Liver (tissue), 3 donors: ENCODE measurements around the gene LRRK1.

Experiments
- ATF3 ChIP-seq: IDR thresholded peaks from 2 replicates; pipeline ENCODE4 v1.6.1; 2016; ENCODE audit warnings: antibody characterized with exemption
- CTCF ChIP-seq: fragments of 150-350 bp; IDR thresholded peaks from 2 replicates; pipeline ENCODE4 v1.5.1; 2017; ENCODE audit warnings: improper control_type of control experiment, low read depth, low read length; ENCODE audit not compliant: missing input control
- GABPA ChIP-seq, 2 donors: IDR thresholded peaks in 1 of 2; conservative IDR thresholded peaks in 1 of 2; 2 replicates each; pipeline ENCODE4 v1.6.1; 2016; ENCODE audit warnings: antibody characterized with exemption in 2 of 2, mild to moderate bottlenecking in 1 of 2, moderate library complexity in 1 of 2
- JUND ChIP-seq, 2 donors: IDR thresholded peaks; 2 replicates each; pipeline ENCODE4 v1.6.1; 2016; ENCODE audit warnings: antibody characterized with exemption in 2 of 2
- NR2F2 ChIP-seq: IDR thresholded peaks from 2 replicates; pipeline ENCODE4 v1.6.1; 2016; ENCODE audit warnings: antibody characterized with exemption
- RAD21 ChIP-seq, 2 donors: IDR thresholded peaks; 2 replicates each; pipeline ENCODE4 v1.6.1; 2016; ENCODE audit warnings: antibody characterized with exemption in 2 of 2, mild to moderate bottlenecking in 2 of 2
- RXRA ChIP-seq, 2 donors: IDR thresholded peaks; 2 replicates each; pipeline ENCODE4 v1.6.1; 2017 to 2018; ENCODE audit warnings: antibody characterized with exemption in 2 of 2, mild to moderate bottlenecking in 1 of 2
- SP1 ChIP-seq: IDR thresholded peaks from 2 replicates; pipeline ENCODE4 v1.6.1; 2018; ENCODE audit warnings: antibody characterized with exemption, mild to moderate bottlenecking
- TAF1 ChIP-seq: conservative IDR thresholded peaks from 2 replicates; pipeline ENCODE4 v1.6.1; 2016; ENCODE audit warnings: antibody characterized with exemption, mild to moderate bottlenecking
- YY1 ChIP-seq: IDR thresholded peaks from 2 replicates; pipeline ENCODE4 v1.6.1; 2016; ENCODE audit warnings: antibody characterized with exemption, mild to moderate bottlenecking
- ZBTB33 ChIP-seq: IDR thresholded peaks from 2 replicates; pipeline ENCODE4 v1.6.1; 2016; ENCODE audit warnings: antibody characterized with exemption
- TF ChIP-seq, protein P1 (sequence below): IDR thresholded peaks from 2 replicates; pipeline ENCODE4 v1.6.1; 2016; ENCODE audit warnings: antibody characterized with exemption, mild to moderate bottlenecking
- donor health status: healthy.
- donor health status: healthy.

- TF ChIP-seq SP1 (no peak), RAD21 (IDR thresholded peaks at IDR 0.05) (no peak), CTCF (no peak), TAF1 (no peak), RXRA (IDR thresholded peaks at IDR 0.05) (no peak), ATF3 (no peak), NR2F2 (no peak), YY1 (no peak), JUND (IDR thresholded peaks at IDR 0.05) (no peak), GABPA (IDR thresholded peaks at IDR 0.05 in 1 of 2, conservative IDR thresholded peaks at IDR 0.05 in 1 of 2) (no peak), ZBTB33 (no peak)
- TF ChIP-seq, protein P1, sequence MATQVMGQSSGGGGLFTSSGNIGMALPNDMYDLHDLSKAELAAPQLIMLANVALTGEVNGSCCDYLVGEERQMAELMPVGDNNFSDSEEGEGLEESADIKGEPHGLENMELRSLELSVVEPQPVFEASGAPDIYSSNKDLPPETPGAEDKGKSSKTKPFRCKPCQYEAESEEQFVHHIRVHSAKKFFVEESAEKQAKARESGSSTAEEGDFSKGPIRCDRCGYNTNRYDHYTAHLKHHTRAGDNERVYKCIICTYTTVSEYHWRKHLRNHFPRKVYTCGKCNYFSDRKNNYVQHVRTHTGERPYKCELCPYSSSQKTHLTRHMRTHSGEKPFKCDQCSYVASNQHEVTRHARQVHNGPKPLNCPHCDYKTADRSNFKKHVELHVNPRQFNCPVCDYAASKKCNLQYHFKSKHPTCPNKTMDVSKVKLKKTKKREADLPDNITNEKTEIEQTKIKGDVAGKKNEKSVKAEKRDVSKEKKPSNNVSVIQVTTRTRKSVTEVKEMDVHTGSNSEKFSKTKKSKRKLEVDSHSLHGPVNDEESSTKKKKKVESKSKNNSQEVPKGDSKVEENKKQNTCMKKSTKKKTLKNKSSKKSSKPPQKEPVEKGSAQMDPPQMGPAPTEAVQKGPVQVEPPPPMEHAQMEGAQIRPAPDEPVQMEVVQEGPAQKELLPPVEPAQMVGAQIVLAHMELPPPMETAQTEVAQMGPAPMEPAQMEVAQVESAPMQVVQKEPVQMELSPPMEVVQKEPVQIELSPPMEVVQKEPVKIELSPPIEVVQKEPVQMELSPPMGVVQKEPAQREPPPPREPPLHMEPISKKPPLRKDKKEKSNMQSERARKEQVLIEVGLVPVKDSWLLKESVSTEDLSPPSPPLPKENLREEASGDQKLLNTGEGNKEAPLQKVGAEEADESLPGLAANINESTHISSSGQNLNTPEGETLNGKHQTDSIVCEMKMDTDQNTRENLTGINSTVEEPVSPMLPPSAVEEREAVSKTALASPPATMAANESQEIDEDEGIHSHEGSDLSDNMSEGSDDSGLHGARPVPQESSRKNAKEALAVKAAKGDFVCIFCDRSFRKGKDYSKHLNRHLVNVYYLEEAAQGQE = no peak
Measured at GRCh38 chr15:100901296-100901695, 17.9 kb upstream of the LRRK1 start.
